Glomerular endothelial cell (primary cell): ENCODE data around the gene PDE2A. TPM values are rescaled to one million over a fixed set of nuclear protein-coding genes. Genes with fewer than 3 reads are reported as not detected.

ENCODE experiments used
- DNase-seq: peaks from one replicate; pipeline ENCODE4 v3.0.0-alpha.2; 2011; ENCODE audit warnings: low read depth, low spot score; ENCODE audit errors: extremely low read depth
- total RNA-seq: library from RNA; depleted of rRNA; stranded (reverse); fragments of >200 nt; gene quantifications from 2 replicates; pipeline ENCODE4 v1.2.3, GENCODE V29; 2015

Gene PDE2A
- total RNA-seq, 1 donor from 2014 or later = 81.2 TPM

GRCh38 chr11:72685560-72686480 lies 11.6 kb upstream of the PDE2A start:
- no peak for DNase-seq

- DNase-seq = no peak
These were observed 10.2 kb upstream of the PDE2A start for GRCh38 chr11:72684236-72684912.

GRCh38 chr11:72683782-72684200 lies 9.6 kb upstream of the PDE2A start:
- no peak for DNase-seq

- DNase-seq = no peak
These were observed 8.6 kb upstream of the PDE2A start for GRCh38 chr11:72682858-72683243.

GRCh38 chr11:72682238-72682857 lies 8.1 kb upstream of the PDE2A start:
- DNase-seq = no peak

GRCh38 chr11:72681226-72682153 lies 7.3 kb upstream of the PDE2A start:
- DNase-seq = no peak

GRCh38 chr11:72680624-72681158 lies 6.5 kb upstream of the PDE2A start:
- no peak for DNase-seq

- DNase-seq = no peak
These were observed 5.6 kb upstream of the PDE2A start for GRCh38 chr11:72679869-72680268.

- no peak for DNase-seq
These were observed 4.3 kb upstream of the PDE2A start for GRCh38 chr11:72678524-72678923.

GRCh38 chr11:72676861-72677341 lies 2.7 kb upstream of the PDE2A start:
- DNase-seq = no peak

- DNase-seq = no peak
These were observed 999 bp upstream of the PDE2A start for GRCh38 chr11:72675221-72675620.

- no peak for DNase-seq
These were observed 809 bp downstream of the PDE2A start for GRCh38 chr11:72673284-72673942.

GRCh38 chr11:72672597-72673238 lies 1.5 kb downstream of the PDE2A start:
- no peak for DNase-seq

- no peak for DNase-seq
These were observed 2.8 kb downstream of the PDE2A start for GRCh38 chr11:72671152-72672099.

- no peak for DNase-seq
These were observed 4.2 kb downstream of the PDE2A start for GRCh38 chr11:72670041-72670440.

GRCh38 chr11:72669527-72669926 lies 4.7 kb downstream of the PDE2A start:
- DNase-seq = no peak

- DNase-seq = no peak
These were observed 5.4 kb downstream of the PDE2A start for GRCh38 chr11:72668629-72669347.
